ENCODE measurements around the gene ARHGAP21.
"Not testable (repeated sequence)": the region's sequence is repeated elsewhere in the genome, so short reads cannot be mapped to it uniquely, and the experiment has no call there.

- TF ChIP-seq POLR2AphosphoS5 (IDR thresholded peaks at IDR 0.05; ENCODE audit: low read depth); EZH2 (IDR thresholded peaks at IDR 0.05; ENCODE audit: low read depth, unreplicated experiment); JUNB (IDR thresholded peaks at IDR 0.05; ENCODE audit: unreplicated experiment); EZH2phosphoT487 (IDR thresholded peaks at IDR 0.05; ENCODE audit: unreplicated experiment): not testable (repeated sequence)
- TF ChIP-seq, protein P1, sequence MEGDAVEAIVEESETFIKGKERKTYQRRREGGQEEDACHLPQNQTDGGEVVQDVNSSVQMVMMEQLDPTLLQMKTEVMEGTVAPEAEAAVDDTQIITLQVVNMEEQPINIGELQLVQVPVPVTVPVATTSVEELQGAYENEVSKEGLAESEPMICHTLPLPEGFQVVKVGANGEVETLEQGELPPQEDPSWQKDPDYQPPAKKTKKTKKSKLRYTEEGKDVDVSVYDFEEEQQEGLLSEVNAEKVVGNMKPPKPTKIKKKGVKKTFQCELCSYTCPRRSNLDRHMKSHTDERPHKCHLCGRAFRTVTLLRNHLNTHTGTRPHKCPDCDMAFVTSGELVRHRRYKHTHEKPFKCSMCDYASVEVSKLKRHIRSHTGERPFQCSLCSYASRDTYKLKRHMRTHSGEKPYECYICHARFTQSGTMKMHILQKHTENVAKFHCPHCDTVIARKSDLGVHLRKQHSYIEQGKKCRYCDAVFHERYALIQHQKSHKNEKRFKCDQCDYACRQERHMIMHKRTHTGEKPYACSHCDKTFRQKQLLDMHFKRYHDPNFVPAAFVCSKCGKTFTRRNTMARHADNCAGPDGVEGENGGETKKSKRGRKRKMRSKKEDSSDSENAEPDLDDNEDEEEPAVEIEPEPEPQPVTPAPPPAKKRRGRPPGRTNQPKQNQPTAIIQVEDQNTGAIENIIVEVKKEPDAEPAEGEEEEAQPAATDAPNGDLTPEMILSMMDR (conservative IDR thresholded peaks at IDR 0.05; ENCODE audit: low read depth in 2 of 2), result not testable (repeated sequence)
Observed at GRCh38 chr10:24764991-24765390, 41.3 kb upstream of the ARHGAP21 start.

Data from GM23338 (cell line).